Measurements from ENCODE around the gene RHD. TPM values are rescaled to one million over a fixed set of nuclear protein-coding genes. Genes with fewer than 3 reads are reported as not detected.
A peak's percentile ranks its signal among the peaks of the same experiment; 100 is the strongest.

The RHD gene
- total and polyA plus RNA-seq, 10 of the 15 experiments (the other 5 are each of a cell fraction or from before 2014, with no cell fraction given), result 0.02 to 0.34 (median 0.18) TPM; not detected in 6

GRCh38 chr1:25338986-25339385, 66.7 kb downstream of the RHD start:
- peak overlapping the region; percentile 73 for H3K4me3 ChIP-seq
- peak overlapping the region; percentile 95 for H3K9ac ChIP-seq (ENCODE audit: control insufficient read depth, insufficient read depth, low read length)
- H3K4me1 ChIP-seq (ENCODE audit: control insufficient read depth, insufficient read depth, low read length), result no peaks in the 10 kb centered on the region
- peak overlapping the region; percentile 84 for H2AFZ ChIP-seq (ENCODE audit: control insufficient read depth, low read depth, low read length)
- FAIRE-seq (no peak), DNase-seq (ENCODE audit: low read depth, low spot score) (no peak), ATAC-seq (no peak)
- H3K9me3 ChIP-seq (replicated peaks; ENCODE audit: control insufficient read depth, insufficient read depth, low read length), result no peaks in the 10 kb centered on the region
- peaks cover 4 to 8% of the 10 kb centered on the region in 2 experiments; a peak in 1 of 4 replicates for H3K36me3 ChIP-seq (ENCODE audit: control insufficient read depth in 2 of 2, insufficient read depth in 2 of 2, low read length in 1 of 2)
- 2% methylated on average over 6 of the region's 6 CpGs for WGBS (ENCODE audit: insufficient coverage, insufficient replicate concordance, low lambda C conversion rate, missing lambda C conversion rate)
- peaks cover 56% of the 10 kb centered on the region for H3K79me2 ChIP-seq (ENCODE audit: control insufficient read depth, insufficient read depth, low read length)
- H3K27ac ChIP-seq (ENCODE audit: control insufficient read depth, insufficient read depth), result peak overlapping the region; percentile 93
- no TSS peak for BruUV-seq (replicated peaks)
- ChIA-PET POLR2A (interaction anchor here (1.2 kb wide), 1 partner anchor 99 kb away, joined by 6 read pairs; no protein-coding TSS in a partner anchor), SMC1A (ENCODE audit: uncharacterized antibody, unreplicated experiment) (interaction anchor here (1.6 to 1.9 kb wide), 2 partner anchors 99 to 106 kb away, joined by 4 read pairs; partner anchors contain the start of gene SYF2), CTCF (interaction anchor here (0.6 to 1.1 kb wide), 3 partner anchors 9 to 338 kb away, joined by 3 read pairs; no protein-coding TSS in a partner anchor), RAD21 (ENCODE audit: unreplicated experiment) (interaction anchor here (1.0 to 1.6 kb wide), 2 partner anchors 99 to 107 kb away, joined by 3 read pairs; partner anchors contain the start of gene SYF2)
- no peaks in the 10 kb centered on the region for H3K27me3 ChIP-seq (replicated peaks in 1 of 2; ENCODE audit: control insufficient read depth in 2 of 2, insufficient read depth in 2 of 2, low read length in 1 of 2)
- H3K4me2 ChIP-seq (ENCODE audit: control insufficient read depth, insufficient read depth), result peak overlapping the region; percentile 92
- no peak for TF ChIP-seq RELA (IDR thresholded peaks at IDR 0.05; ENCODE audit: borderline replicate concordance, partially characterized antibody)
- TF ChIP-seq MEF2B (IDR thresholded peaks at IDR 0.05; ENCODE audit: partially characterized antibody, poor library complexity, severe bottlenecking), result peak; percentile 10
- intact Hi-C loops (cut with micrococcal nuclease; ENCODE audit: unreplicated experiment), result loop anchor here (5.0 kb wide), 1 partner anchor 92 kb away; the partner anchor contains the start of gene RSRP1
- in situ Hi-C loops (cut with MboI), result no loop called here
- H4K20me1 ChIP-seq (ENCODE audit: control insufficient read depth, insufficient read depth), result no peaks in the 10 kb centered on the region

- no peak for FAIRE-seq
- H4K20me1 ChIP-seq (ENCODE audit: control insufficient read depth, insufficient read depth), result no peaks in the 10 kb centered on the region
- CTCF ChIA-PET, result interaction anchor here (0.5 to 1.0 kb wide), 3 partner anchors 54 to 258 kb away, joined by 3 read pairs; no protein-coding TSS in a partner anchor
Measured at GRCh38 chr1:25341746-25342145, 69.4 kb downstream of the RHD start.

More at GRCh38 chr1:25341746-25342145, 69.4 kb downstream of the RHD start:
- H3K4me2 ChIP-seq (ENCODE audit: control insufficient read depth, insufficient read depth), result peak overlapping the region; percentile 12; the same call in 1 of the 2 replicates
- POLR2A ChIA-PET, result interaction anchor here (1.0 kb wide), 2 partner anchors 94 to 108 kb away, joined by 3 to 4 read pairs; partner anchors contain the start of gene RSRP1
- in situ Hi-C loops (cut with MboI) (loop anchor here (5.0 kb wide), 1 partner anchor 84 kb away; no protein-coding TSS in a partner anchor), intact Hi-C loops (cut with micrococcal nuclease; ENCODE audit: unreplicated experiment) (no loop called here)
- ATAC-seq (no peak), DNase-seq (ENCODE audit: low read depth, low spot score) (no peak)
- H3K4me1 ChIP-seq (ENCODE audit: control insufficient read depth, insufficient read depth, low read length), result no peaks in the 10 kb centered on the region
- no TSS peak for BruUV-seq (replicated peaks)
- H3K79me2 ChIP-seq (ENCODE audit: control insufficient read depth, insufficient read depth, low read length), result peaks cover 53% of the 10 kb centered on the region
- peaks cover 4 to 13% of the 10 kb centered on the region in 2 experiments; a peak in 3 of 4 replicates for H3K36me3 ChIP-seq (ENCODE audit: control insufficient read depth in 2 of 2, insufficient read depth in 2 of 2, low read length in 1 of 2)
- no peak overlapping the region for H2AFZ ChIP-seq (ENCODE audit: control insufficient read depth, low read depth, low read length)
- no peak overlapping the region for H3K9ac ChIP-seq (ENCODE audit: control insufficient read depth, insufficient read depth, low read length)
- RAD21 ChIA-PET (ENCODE audit: unreplicated experiment), result no interaction called here
- H3K27ac ChIP-seq (ENCODE audit: control insufficient read depth, insufficient read depth), result no peak overlapping the region
- no peaks in the 10 kb centered on the region for H3K9me3 ChIP-seq (replicated peaks; ENCODE audit: control insufficient read depth, insufficient read depth, low read length)
- H3K27me3 ChIP-seq (replicated peaks in 1 of 2; ENCODE audit: control insufficient read depth in 2 of 2, insufficient read depth in 2 of 2, low read length in 1 of 2), result no peaks in the 10 kb centered on the region
- H3K4me3 ChIP-seq, result peak overlapping the region; percentile 40; the same call in 1 of the 2 replicates
- no peak for TF ChIP-seq ZNF622 (IDR thresholded peaks at IDR 0.05)
- TF ChIP-seq SIN3A (IDR thresholded peaks at IDR 0.05; ENCODE audit: low read depth, low read length), result no peak
- no peak for TF ChIP-seq BCLAF1 (IDR thresholded peaks at IDR 0.05)
- TF ChIP-seq KLF5 (IDR thresholded peaks at IDR 0.05; ENCODE audit: partially characterized antibody), result no peak
- no peak for TF ChIP-seq SMAD1 (IDR thresholded peaks at IDR 0.05; ENCODE audit: low read depth, partially characterized antibody)
- SMC1A ChIA-PET (ENCODE audit: uncharacterized antibody, unreplicated experiment), result interaction anchor here (1.3 to 1.5 kb wide), 2 partner anchors 97 to 101 kb away, joined by 3 read pairs; no protein-coding TSS in a partner anchor
- 87% methylated on average over 6 of the region's 6 CpGs for WGBS (ENCODE audit: insufficient coverage, insufficient replicate concordance, low lambda C conversion rate, missing lambda C conversion rate)
